Embryonic facial prominence (tissue), 1 donor: ENCODE results near the gene ORMDL3.
"Not testable (repeated sequence)": the region's sequence is repeated elsewhere in the genome, so short reads cannot be mapped to it uniquely, and the experiment has no call there.

ENCODE experiments used
- DNase-seq: peaks from one replicate; pipeline ENCODE4 v3.0.0-alpha.2; 2016; ENCODE audit errors: extremely low spot score

Gene ORMDL3

GRCh38 chr17:39924691-39925055 is 2.7 kb downstream of the ORMDL3 start:
- no peak for DNase-seq

GRCh38 chr17:39923836-39924690 is 3.3 kb downstream of the ORMDL3 start:
- no peak for DNase-seq

- no peak for DNase-seq
Observed at GRCh38 chr17:39923230-39923629, 4.2 kb downstream of the ORMDL3 start.

GRCh38 chr17:39922006-39922405 is 5.4 kb downstream of the ORMDL3 start:
- DNase-seq = no peak

- no peak for DNase-seq
Observed at GRCh38 chr17:39921323-39921722, 6.1 kb downstream of the ORMDL3 start.

- DNase-seq = no peak
Observed at GRCh38 chr17:39920218-39921210, 6.9 kb downstream of the ORMDL3 start.

- no peak for DNase-seq
Observed at GRCh38 chr17:39919087-39919683, 8.2 kb downstream of the ORMDL3 start.

- DNase-seq = no peak
Observed at GRCh38 chr17:39916918-39917317, 10.5 kb downstream of the ORMDL3 start.

GRCh38 chr17:39915559-39915958 is 11.8 kb downstream of the ORMDL3 start:
- no peak for DNase-seq

GRCh38 chr17:39913989-39914388 is 13.4 kb downstream of the ORMDL3 start:
- DNase-seq = no peak

- no peak for DNase-seq
Observed at GRCh38 chr17:39908789-39909352, 18.5 kb downstream of the ORMDL3 start.

- no peak for DNase-seq
Observed at GRCh38 chr17:39904990-39905288, 22.5 kb downstream of the ORMDL3 start.

- DNase-seq = no peak
Observed at GRCh38 chr17:39903158-39903884, 24.1 kb downstream of the ORMDL3 start.

GRCh38 chr17:39902027-39902426 is 25.4 kb downstream of the ORMDL3 start:
- DNase-seq = not testable (repeated sequence)

GRCh38 chr17:39899215-39899614 is 28.2 kb downstream of the ORMDL3 start:
- no peak for DNase-seq

GRCh38 chr17:39898088-39898487 is 29.3 kb downstream of the ORMDL3 start:
- no peak for DNase-seq

- no peak for DNase-seq
Observed at GRCh38 chr17:39894681-39895376, 32.6 kb downstream of the ORMDL3 start.

- DNase-seq = no peak
Observed at GRCh38 chr17:39889200-39889599, 38.2 kb downstream of the ORMDL3 start.

- no peak for DNase-seq
Observed at GRCh38 chr17:39887078-39887477, 40.3 kb downstream of the ORMDL3 start.

- DNase-seq = not testable (repeated sequence)
Observed at GRCh38 chr17:39886102-39886501, 41.3 kb downstream of the ORMDL3 start.

- no peak for DNase-seq
Observed at GRCh38 chr17:39872751-39873150, 54.6 kb downstream of the ORMDL3 start.
